CD4-positive, alpha-beta T cell treated with Interleukin-17A for 4 hours (primary cell): Measurements from ENCODE around the gene PSMD10.

Experiments
- DNase-seq: peaks from one replicate; pipeline ENCODE4 v3.0.0-alpha.2; 2020; ENCODE audit warnings: mixed read lengths

The PSMD10 gene

DNA sequence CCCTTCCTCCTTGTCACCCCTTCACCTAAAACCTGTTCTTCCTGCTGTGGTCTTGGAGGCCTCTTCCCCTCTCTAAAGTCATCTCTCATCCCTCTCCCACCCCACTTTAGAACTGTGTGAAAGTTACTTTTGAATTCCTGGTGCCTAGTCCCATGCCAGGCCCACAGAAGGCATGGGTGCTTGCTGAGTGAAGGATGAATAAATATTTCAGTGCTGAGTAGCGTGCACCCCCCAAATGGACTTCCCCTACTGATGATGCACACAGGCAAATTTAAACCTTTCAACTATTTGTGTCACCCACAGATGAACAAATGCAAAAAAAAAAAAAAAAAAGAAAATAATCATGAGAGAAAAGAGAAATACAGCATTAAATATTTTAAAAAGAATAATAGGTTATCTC is 19.8 kb downstream of the PSMD10 start:
- DNase-seq = no peak

DNA sequence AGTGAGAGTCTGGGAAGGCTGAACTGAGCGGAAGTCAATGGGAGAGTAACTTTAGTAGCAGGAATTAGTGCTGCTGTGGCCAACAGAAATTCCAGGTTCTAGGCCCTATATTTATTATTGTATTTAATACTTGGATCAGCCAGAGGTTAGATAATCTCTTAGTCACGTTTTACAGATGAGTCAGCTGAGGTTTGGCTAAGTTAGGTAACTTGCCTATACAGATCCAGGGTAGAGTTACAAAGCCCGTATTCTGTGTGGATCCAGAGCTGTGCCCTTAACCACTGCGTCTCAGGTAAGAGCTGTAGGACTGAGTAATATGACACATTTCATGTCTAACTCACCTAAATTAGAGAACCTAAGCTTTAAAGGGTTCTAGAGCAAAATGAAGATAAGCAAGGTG is 20.5 kb downstream of the PSMD10 start:
- DNase-seq = no peak

DNA sequence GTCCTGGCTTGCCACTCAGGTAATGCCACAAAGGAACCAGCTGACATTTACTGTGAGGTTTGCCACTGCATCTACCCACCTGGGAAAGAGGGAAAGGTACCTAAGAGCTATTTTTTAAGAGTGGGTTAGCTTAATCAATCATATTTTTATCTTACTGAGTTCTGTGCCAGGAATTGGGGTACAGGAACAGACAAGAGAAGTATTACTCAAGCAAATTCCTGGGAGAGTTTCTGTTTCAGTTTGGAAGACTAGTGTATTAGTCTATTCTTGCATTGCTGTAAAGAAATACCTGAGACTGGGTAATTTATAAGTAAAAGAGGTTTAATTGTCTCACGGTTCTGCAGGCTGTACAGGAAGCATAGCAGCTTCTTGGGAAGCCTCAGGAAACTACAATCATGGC is 23.2 kb downstream of the PSMD10 start:
- no peak for DNase-seq

DNA sequence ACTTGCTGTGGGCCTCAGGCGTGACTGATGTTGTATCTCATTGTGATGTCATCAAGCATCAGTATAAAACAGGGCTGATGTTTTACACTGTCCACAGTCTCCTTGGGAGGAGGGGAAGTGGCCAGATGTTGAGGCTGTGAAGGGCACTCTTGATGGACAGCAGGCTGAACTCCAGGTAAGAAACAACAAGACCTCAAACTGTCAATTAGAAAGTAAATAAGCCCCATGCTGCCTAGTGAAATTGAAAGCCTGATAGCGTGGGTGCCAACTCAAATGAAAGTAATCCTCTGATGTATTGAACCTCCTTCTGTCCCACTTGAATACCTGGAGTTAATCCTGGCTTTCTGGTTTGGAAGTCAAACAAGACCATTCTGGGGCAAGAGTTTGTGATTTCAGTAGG is 26.7 kb downstream of the PSMD10 start:
- DNase-seq = no peak

DNA sequence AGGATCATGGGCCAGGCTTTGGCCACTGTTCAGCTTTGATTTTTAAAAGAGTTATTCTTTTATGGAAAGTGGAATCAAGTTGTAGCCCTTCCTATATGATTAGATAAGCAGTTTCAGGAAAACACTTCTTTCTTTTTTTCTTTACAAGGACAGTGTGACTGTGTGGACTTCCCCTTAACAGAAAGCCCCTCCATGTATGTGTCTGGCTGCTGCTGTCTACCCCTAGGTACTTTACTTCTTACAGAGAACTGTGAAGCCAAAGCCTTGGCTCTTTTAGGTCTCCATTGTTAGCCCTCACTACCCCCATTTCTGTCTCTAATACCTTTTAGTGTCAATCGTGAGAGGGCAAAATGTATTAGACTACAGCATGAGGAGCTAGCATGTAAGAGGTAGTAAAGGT is 27.3 kb downstream of the PSMD10 start:
- DNase-seq = no peak

DNA sequence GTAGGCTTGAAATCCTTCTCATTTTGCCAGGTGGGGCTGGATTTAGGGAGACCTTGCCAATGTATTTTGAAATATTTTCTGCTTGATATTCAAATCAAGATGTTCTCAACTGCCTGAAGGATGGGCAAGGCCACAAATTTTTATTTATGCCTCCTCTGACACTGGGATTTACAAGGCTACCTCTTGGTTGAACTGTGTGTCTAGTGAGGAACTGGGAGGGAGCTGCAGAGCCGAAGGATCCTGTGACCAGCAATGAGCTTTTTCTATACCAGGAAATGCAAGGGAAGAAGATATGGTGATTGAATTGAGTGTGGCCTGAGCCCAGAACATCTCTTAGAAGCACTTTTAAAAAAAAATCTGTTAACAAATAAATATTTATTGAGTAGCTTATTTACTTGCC is 31.5 kb downstream of the PSMD10 start:
- no peak for DNase-seq

DNA sequence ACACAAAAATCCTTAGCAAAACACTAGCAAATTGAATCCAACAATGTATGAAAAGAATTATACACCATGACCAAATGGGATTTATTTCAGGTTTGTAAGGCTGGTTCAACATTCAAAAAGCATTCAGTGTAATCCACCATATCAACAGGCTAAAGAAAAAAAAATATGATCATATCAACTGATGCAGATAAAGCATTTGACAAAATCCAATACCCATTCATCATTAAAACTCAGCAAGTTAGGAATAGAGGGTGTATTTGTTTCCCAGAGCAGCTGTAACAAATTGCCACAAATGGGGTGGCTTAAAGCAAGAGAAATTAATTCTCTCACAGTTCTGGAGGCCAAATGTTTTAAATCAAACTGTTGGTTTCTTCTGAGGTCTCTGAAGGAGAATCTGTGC is 35.8 kb downstream of the PSMD10 start:
- no peak for DNase-seq

DNA sequence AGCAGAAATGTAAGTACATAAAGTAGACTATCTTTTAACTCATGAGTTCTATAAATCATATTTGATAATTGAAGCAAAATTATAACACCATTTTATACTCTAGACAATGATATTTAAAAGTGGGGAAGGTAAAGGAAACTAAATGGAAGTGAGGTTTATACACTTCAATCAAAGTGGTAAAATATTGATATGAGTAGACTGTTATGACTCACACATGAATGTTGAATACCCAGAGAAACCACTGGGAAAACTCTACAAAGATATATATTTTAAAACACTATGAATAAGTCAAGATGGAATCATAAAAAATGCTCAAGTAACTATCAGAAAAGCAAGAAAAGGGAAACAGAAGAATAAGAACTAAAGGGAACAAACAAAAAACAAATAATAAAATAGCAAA is 38.1 kb downstream of the PSMD10 start:
- DNase-seq = no peak

DNA sequence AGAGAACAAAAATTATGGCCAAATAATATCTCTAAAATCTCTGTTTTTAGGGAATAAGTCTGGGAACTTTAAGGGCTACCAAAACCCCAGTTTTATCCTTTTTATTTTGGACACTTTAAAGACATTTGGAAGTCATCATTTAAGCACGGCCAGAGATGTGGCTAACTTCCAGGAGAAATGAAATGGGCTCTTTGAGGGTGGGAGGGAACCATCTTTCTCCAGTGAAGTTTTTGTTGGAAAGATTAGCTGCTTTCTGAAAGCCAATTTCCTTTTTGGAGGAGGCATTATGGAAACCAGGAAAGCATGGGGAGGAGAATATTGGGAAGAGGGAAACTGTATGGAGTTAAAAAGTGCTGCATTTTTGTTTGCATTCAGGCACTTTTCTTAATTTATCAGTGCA is 41.7 kb downstream of the PSMD10 start:
- no peak for DNase-seq

DNA sequence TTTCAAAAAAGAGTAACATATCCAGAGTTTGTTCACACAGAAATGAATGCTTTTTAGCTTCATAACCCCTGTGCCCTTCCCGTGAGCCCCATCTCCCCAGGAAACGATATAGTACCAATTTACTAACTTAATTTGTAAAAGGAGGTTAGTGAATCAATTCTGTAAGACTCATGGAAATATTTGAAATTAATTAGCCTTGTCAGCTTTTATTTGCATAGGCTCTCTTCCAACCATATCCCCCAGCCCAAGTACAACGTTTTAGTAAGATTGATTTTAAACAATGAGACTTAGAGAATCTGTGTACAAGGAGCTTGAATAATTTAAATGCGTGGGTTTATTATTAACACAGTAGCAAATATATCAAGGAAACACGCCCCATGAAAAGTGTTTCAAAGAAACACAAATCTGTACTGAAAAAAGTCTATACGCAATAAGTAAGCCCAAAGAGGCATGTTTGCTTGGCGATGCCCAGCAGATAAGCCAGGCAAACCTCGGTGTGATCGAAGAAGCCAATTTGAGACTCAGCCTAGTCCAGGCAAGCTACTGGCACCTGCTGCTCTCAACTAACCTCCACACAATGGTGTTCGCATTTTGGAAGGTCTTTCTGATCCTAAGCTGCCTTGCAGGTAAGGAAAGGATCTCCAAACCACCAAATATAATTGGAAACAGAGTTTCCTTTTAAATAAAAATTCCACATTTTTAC is 46.6 kb downstream of the PSMD10 start, which contains the start of gene VSIG1:
Gene VSIG1 (plus strand): TSS at position 512 of the 703 bp plus-strand sequence. CDS start 66 bp downstream, at position 578.
- no peak for DNase-seq

DNA sequence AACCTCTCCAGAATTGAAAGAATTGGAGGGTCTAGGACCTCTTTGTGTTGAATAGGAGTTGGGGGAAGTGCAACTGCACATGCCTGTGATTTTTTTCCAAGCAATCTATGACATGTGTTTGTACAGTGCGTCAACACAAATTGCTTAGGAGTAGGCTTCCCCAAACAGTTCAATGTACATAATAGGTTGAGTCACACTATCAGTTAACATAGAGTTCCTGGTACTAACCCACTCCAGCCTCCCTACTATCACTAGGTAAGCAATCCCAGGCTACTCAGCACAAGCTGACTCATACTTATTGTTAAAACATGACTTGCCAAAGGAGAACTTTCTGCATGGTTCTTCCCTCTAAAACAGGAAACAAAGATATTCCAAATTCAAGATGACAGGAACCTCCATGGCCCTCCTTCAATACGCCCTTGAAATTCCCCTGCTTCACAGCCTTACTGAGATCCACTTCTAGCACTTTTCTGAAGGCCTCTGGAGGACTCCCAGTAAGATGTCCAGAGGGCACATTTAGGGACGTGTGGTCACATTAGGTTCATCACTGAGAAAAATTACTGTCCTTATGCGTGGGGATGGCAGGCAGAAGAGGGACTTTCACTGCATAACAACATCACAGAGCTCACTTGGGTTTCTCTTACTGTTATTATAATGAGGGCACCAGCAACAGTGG is 54.9 kb downstream of the PSMD10 start:
- DNase-seq = no peak

DNA sequence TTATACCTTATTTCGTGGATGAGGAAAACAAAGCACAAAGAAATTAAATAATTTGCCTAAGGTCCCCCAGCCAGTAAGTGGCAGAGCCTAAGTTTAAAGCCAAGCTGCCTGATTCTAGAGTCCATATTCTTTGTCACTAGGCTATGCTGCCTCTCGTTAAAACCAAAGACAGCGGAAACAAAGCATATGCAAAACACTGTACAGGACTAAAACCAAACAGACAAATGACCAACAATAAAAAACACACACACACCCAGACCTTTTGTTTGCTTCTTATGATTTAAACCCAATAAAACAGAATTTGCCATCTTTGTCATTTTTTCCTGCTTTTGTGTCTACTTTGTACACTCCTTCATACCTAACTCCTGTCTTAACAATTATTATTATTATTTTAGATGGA is 56.6 kb downstream of the PSMD10 start:
- DNase-seq = no peak
